Stimulated activated CD8-positive, alpha-beta memory T cell treated with anti-CD3 and anti-CD28 coated beads, Interleukin-15, amount 100 ng/mL, for 48 hours (primary cell): ENCODE results near the gene SREBF1.

Experiments used
- DNase-seq, 2 donors: peaks; one replicate each; pipeline ENCODE4 v3.0.0-alpha.2; 2020; ENCODE audit warnings: low read depth in 2 of 2

SREBF1 gene

GRCh38 chr17:17824783-17825614 lies 11.8 kb downstream of the SREBF1 start:
- DNase-seq, result no peak

- DNase-seq, result no peak
These were observed 12.5 kb downstream of the SREBF1 start for GRCh38 chr17:17824119-17824782.

- DNase-seq, result peak; percentile 70 to 78
These were observed 13.2 kb downstream of the SREBF1 start for GRCh38 chr17:17823433-17824118.

- no peak for DNase-seq
These were observed 14.2 kb downstream of the SREBF1 start for GRCh38 chr17:17822616-17823015.

- no peak for DNase-seq
These were observed 14.6 kb downstream of the SREBF1 start for GRCh38 chr17:17822189-17822588.

GRCh38 chr17:17820463-17821158 lies 16.2 kb downstream of the SREBF1 start:
- DNase-seq, result no peak

- no peak for DNase-seq
These were observed 16.7 kb downstream of the SREBF1 start for GRCh38 chr17:17820046-17820445.

GRCh38 chr17:17819561-17819995 lies 17.2 kb downstream of the SREBF1 start:
- peak; percentile 75 to 84 for DNase-seq

- DNase-seq, result no peak
These were observed 17.7 kb downstream of the SREBF1 start for GRCh38 chr17:17819111-17819510.

GRCh38 chr17:17818088-17818526 lies 18.7 kb downstream of the SREBF1 start:
- no peak for DNase-seq

GRCh38 chr17:17817552-17817947 lies 19.2 kb downstream of the SREBF1 start:
- DNase-seq, result no peak

- DNase-seq, result no peak
These were observed 19.8 kb downstream of the SREBF1 start for GRCh38 chr17:17816831-17817551.

GRCh38 chr17:17816240-17816814 lies 20.5 kb downstream of the SREBF1 start:
- DNase-seq, result no peak

- no peak for DNase-seq
These were observed 21.2 kb downstream of the SREBF1 start for GRCh38 chr17:17815436-17816200.

GRCh38 chr17:17815062-17815406 lies 21.8 kb downstream of the SREBF1 start:
- no peak for DNase-seq

GRCh38 chr17:17814162-17815061 lies 22.4 kb downstream of the SREBF1 start:
- DNase-seq, result no peak

GRCh38 chr17:17813725-17814095 lies 23.1 kb downstream of the SREBF1 start:
- no peak for DNase-seq

- DNase-seq, result no peak
These were observed 23.6 kb downstream of the SREBF1 start for GRCh38 chr17:17813055-17813724.
